ENCODE data around the gene SUN2.

Gene SUN2

DNA sequence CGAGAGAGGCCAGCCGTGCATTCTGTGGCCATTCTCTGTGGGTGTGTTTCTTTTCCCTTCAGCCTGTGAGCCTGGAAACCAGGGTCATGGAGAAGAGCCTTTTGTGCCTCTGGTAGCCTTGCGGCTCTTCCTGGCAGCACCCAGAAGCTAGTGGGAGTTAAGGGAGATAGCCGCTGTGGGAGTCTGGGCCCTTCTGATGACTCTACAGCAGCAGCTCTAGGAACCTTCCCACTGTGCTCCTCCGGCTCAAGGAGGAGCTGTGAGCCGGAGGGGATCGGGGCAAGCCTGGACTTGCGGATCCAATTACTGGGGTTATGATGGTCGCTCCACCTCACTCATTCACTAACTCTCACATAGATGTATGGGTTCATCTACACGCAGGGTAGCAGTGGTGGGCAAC, 39.5 kb downstream of the SUN2 start:
- no peak for DNase-seq (ENCODE audit: low read depth in 2 of 2)

DNA sequence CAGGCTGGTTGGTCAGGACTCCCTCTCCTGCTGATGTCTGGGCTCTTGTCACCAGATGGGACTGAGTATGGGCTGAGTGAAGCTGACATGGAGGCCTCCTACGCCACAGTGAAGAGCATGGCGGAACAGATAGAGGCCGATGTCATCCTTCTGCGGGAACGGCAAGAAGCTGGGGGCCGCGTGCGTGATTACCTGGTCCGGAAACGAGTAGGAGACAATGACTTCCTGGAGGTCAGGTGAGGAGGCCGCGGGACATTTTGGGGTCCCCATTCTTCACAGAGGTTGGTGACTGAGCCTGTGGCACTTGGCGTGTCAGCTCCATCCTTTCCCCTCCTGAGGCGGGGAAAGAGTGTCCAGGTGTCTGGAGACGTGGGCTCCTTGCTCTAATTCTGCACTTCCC, 39.9 kb downstream of the SUN2 start:
- DNase-seq (ENCODE audit: low read depth in 2 of 2): no peak

DNA sequence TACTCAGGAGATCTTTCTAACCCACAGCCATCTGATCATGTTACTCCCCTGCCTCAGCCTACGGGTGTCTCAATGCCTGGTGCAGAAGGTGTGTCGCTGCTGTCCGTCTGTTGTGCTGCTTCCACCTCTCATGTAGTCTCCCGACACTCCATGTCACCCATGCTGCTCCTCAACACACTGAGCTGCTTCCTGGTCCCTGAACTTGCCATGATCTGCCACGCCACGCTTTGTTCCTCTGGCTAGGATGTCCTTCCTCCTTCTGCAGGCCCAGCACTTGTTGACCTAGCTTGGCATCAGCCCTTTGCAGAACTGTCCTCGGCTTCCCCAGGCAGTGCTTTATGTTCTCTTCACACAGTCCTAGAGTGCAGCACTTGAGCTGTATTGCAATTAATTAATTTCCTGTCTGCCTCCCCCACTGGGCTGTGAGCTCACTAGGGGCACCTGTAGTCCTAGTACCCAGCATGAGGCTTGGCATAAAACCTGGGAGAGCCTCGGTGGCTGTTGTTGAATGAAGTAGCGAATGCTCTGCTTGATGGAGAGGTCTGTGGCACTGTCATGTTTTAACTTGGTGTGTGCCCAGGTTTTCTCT, 40.5 kb downstream of the SUN2 start:
- no peak for DNase-seq (ENCODE audit: low read depth in 2 of 2)

DNA sequence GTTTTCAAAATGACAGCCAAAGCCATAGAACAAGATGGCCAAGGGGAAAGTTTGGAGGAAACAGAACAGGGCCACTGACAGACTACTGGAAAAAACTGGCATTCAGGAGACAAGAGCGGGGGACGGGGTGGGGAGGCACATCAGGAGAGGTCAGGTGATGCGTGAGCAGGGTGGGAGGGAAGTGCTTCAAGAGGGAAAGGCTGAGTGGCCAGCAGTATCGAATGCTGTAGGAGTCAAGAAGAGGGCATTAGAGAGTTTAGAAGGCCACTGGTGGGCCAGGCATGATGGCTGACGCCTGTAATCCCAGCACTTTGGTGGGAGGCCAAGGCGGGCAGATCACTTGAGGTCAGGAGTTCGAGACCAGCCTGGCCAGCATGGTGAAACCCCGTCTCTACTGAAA, 41.9 kb downstream of the SUN2 start:
- no peak for DNase-seq (ENCODE audit: low read depth in 2 of 2)

DNA sequence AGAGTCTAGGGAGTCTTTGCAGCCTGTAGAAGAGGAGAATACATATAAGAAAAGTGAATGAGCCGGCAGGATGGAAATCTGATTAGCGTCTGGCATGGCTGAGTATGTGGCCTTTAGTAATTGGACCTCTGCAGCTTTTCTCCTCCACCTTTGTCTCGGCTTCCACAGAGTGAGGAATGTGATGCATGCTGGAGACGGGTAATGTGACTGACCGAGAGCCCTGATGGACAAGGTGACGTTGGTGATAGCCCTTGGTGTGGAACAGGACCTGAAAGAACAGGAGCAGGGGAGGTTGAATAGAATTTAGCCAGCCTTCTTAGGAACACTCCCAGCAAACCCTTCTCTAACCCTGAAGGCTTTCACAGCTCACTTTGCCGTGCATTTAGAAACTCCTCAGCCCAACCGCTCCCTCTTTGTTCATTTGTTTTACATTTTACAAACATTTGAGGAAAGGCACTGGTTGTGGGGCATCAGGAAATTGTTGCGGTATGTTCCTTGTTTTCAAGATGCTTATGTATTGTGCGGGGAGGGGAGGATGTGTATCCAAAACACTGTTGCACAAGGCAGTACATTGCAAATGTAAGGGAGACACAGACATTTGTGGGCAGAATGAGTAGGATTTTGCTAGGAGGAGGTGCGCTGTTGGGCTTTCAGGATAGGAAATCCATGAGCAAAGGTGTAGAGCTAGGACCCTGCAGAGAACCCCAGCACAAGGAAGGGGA, 43.2 kb downstream of the SUN2 start:
- DNase-seq (ENCODE audit: low read depth in 2 of 2): no peak

DNA sequence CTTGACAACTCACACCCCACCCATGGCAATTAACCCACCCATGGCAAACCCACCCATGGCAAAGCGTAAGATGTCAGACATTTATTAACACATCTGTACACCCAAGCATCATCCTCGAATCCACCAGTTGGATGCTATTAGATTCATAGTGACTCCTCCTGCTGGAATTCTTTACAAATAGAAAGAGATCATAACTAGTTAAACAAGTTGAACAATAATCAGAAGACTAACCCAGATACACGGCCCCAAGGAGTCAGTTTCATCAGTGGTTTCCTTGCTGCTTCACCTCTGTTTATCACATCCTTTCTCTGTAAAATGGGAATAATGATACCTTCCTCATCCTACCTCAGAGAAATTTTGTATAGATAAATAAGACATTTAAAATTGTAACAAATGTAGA, 44.9 kb downstream of the SUN2 start:
- DNase-seq (ENCODE audit: low read depth in 2 of 2): no peak

- DNase-seq (ENCODE audit: low read depth in 2 of 2): no peak
Observed at GRCh38 chr22:38710351-38710750, 45.4 kb downstream of the SUN2 start.

DNA sequence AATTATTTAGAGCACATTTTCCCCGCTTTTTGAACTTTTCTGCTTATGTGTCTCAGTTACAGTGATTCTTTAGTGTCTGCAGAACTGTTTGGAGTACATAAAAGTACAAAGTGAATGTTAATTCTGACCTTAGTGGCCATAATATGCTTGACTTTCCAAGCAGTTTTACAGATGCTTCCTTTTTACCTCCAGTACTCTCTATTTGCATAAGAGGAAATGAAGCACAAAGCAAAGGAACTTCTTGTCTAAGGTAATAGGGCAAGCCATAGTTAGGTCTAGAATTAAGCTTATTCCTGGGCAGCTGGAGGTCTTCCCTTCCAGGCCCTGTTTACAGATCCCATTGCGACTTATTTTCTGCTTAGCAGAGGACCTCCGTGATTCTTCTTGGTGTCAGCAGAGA, 46.5 kb downstream of the SUN2 start:
- DNase-seq (ENCODE audit: low read depth in 2 of 2): no peak

DNA sequence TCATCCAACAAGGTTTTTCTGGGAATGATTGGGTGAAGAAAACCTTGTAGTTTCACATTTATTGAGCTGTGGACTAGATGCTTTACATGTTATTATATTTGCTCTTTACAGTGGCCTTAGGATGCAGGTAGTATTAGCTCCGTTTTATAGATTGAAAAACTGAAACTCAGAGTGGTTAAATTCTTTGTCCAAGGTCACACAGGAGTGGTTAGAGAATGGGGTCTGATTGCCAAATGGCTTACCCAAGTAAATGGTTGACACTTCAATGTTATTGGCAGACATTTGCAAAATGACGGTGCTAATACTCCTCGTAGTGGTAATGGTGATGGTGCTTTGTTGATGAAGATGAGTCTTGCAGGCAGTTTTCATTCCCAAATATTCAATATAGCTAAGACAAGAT, 47.8 kb downstream of the SUN2 start:
- no peak for DNase-seq (ENCODE audit: low read depth in 2 of 2)

DNA sequence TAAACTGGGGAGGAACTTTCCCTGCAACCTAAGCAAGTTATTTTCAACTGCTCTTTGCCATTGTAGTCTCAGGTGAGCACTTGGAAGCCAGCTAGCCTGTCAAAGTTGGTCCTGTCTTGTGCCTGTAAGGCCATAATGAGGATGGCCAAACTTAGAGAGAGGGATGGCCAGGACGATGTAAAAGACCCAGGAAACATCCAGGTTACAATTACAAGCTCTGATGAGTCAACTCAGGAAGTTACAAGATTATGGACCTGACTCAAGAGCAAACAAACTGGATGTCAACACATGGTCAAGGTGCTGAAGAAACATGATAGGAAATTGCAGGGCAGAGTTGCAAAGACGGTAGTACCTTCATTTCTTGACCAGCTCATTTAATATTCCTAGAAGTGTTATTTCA, 48.5 kb downstream of the SUN2 start:
- DNase-seq (ENCODE audit: low read depth in 2 of 2): no peak

DNA sequence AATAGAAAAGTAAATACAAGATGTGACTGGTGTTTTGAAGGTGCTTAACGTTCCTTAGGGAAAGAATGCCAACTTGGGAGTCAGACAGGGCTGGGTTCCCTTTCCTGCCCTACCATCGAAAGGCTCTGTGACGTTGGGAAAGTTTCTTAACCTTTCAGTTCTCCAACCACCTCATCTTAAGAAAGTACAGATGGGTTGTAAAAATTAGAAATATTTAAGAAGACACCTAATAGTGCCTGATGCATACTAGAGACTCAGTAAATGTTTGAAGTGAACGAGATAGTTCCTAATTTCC, 49.0 kb downstream of the SUN2 start:
- DNase-seq (ENCODE audit: low read depth in 2 of 2): no peak

DNA sequence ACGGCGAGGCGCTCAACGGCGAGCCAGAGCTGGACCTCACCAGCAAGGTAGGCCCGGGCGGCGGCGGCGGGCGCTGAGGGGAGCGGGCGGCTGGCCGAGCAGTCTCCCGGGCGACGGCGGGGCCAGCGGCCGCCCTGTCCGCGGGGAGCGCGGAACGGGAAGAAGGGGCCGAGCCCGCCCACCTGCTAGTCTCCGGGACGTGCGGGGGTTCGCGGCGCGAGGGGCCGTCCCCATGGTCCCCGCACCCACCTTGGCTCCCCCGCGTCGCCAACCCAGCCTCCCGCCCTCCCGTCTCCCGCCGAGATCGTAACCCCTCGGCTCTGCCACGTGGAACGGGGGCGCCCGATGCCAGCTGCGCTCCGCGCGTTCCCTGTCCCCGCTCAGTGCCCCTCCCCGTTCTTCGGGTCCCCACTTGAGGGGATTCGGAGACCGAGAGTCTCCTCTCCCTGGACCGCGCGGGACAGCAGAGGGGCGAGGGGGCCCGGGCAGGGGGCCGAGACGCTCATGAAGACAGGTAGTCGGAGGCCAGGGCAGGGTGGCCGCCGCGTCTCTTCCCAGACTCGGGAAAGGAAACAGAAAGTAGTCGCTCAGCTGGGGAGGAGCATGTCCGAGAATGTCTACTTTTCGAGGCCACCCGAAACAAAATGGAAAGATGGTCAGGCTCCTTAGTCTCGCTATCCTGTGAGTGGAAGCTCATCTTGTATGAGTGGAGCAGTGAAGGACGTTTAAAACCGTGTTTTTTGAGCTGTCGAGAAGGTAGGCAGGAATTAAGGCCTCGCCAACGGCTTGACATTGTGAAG, 49.5 kb downstream of the SUN2 start:
- no peak for DNase-seq (ENCODE audit: low read depth in 2 of 2)

- DNase-seq (ENCODE audit: low read depth in 2 of 2): peak; percentile 100
Observed at GRCh38 chr22:38705235-38706100, 50.3 kb downstream of the SUN2 start, which contains the start of gene GTPBP1. Gene GTPBP1, plus strand, starts transcription at chr22:38705944. Its CDS starts 12 bp downstream, at chr22:38705956.

DNA sequence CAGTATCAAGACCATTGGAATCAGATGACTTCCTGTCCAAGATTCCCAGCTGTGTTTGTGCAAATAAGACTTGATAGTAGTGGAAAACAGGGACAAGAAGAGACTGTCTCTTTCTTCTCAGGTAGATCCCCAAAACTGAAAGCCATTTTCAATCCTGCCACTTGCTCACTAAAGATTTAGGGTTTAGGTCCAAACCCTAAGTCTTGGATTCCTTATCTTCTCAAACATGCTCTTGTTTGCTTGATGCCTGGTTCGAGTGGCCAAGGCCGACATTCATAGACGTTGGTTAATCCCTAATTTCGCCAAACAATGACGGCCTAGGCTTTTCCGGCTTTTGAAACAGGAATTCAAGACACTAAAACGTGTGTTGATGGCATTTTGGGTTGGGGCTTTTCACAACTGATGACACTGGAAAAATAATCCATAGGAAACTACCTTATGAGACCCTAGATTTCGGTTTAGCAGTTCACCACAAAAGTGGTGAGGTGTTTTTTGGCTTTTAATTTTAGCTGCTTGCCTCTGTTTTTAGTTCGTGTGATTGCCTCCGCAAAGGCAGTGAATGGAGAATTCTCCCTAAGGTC, 51.1 kb downstream of the SUN2 start:
- no peak for DNase-seq (ENCODE audit: low read depth in 2 of 2)

DNA sequence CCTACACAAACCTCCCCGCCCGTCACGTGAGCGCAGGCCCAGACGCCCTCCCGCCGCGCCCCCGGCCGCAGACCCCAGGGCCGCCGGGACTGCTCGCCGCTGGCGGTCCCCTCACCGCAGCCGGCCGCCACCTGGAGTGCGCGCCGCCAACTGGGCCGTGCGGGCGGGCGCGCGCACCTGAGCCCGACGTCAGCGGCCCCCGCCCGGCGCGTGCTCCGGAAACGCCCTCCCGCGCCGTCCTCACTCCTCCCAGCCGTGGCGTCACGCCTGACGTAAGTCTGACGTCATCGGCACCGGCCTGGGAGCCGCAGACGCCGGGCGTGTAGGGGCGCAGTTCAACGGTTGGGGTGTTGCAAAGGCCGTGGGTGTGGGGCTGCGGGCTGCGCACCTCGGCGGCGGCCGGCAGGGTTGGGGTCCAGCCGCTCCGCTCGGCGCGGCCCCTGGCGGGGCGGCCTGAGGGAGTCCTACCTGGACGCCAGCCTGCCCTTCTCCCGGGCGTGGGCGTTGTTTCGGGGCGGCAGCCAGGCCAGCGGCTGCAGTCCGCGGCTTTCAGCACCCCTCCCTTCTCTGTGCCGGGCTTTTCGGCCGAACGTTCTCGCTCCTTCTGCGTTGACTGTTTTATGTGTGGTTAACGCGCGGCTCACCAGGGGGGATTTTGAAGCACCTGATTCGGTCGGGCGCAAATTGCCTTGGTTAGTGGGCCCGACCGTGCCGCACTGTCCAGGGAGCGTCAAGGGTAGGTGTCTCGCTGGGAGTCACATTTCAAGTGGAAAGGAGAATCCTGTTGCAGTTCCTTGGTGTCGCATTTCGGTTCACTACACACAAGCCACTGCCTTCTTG, 54.8 kb downstream of the SUN2 start, which contains the start of gene JOSD1:
TSS of gene JOSD1 (minus strand) at position 155 of the 840 bp plus-strand sequence. CDS start 956 bp downstream, outside the sequence.
- DNase-seq (ENCODE audit: low read depth in 2 of 2): peak; percentile 82 to 84

- no peak for DNase-seq (ENCODE audit: low read depth in 2 of 2)
Observed at GRCh38 chr22:38700270-38700788, 55.5 kb downstream of the SUN2 start.

GRCh38 chr22:38699784-38700183, 56.0 kb downstream of the SUN2 start:
- no peak for DNase-seq (ENCODE audit: low read depth in 2 of 2)

GRCh38 chr22:38699143-38699542, 56.7 kb downstream of the SUN2 start:
- no peak for DNase-seq (ENCODE audit: low read depth in 2 of 2)

DNA sequence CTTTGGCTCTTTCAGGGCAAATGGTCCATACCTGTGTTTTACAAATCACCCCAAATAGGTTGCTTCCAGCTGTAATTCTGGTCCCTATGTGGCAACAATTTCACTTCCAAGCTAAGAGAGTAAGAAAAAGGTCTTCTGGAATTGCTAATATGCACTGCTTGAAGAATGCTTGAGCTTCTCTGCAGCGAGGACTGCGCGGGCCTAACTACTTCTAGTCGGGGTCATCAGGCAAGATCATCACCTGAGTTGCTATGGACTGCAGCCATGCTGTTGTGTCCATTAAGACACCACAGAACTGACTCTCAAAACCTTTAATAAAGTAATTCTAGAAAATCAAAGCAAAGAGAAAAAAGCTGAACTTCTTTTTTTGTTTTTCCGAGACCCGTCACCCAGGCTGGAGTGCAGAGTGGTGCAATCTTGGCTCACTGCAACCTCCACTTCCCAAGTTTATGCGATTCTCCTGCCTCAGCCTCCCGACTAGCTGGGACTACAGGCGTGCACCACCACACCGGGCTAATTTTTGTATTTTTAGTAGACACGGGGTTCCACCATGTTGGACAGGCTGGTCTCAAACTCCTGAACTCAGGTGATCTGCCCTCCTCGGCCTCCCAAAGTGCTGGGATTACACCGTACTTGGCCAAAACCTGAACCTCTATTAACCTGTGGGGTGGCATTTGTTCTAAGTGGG, 57.2 kb downstream of the SUN2 start:
- no peak for DNase-seq (ENCODE audit: low read depth in 2 of 2)
